GM12878 (cell line): ENCODE results near the gene SOD2. TPM values are rescaled to one million over a fixed set of nuclear protein-coding genes. Genes with fewer than 3 reads are reported as not detected.

ENCODE experiments used
- ATAC-seq: fragments of 200-7000 bp; cut with Tn5 transposase; 3 replicates; pipeline ENCODE4 v1.9.1; 2020; ENCODE audit warnings: mild to moderate bottlenecking, moderate library complexity
- BruUV-seq: library from RNA; stranded (reverse); fragments of 400-500 nt; replicated peaks from 2 replicates; lab custom pipeline; 2021; lab: Mats Ljungman, UMichigan
- CTCF ChIA-PET: fragments of 300-600 bp; sonication (Branson Sonifier 250); formaldehyde crosslinking; extraction: SDS; loops from one replicate; lab custom pipeline; 2021; ENCODE audit warnings: inconsistent platforms; lab: Yijun Ruan, JAX
- POLR2A ChIA-PET: fragments of 350-600 bp; formaldehyde crosslinking; extraction: SDS; loops from one replicate; lab custom pipeline; 2021; ENCODE audit warnings: inconsistent platforms; lab: Charles Lee
- RAD21 ChIA-PET: fragments of 300-600 bp; sonication (Branson Sonifier 250); formaldehyde crosslinking; loops from one replicate; lab custom pipeline; 2023; ENCODE audit warnings: antibody characterized with exemption; ENCODE audit not compliant: unreplicated experiment; lab: Charles Lee
- SMC1A ChIA-PET: fragments of 300-600 bp; sonication (Branson Sonifier 250); formaldehyde crosslinking; loops from one replicate; lab custom pipeline; 2023; ENCODE audit not compliant: unreplicated experiment, uncharacterized antibody; lab: Charles Lee
- DNase-seq: peaks from one replicate; pipeline ENCODE4 v3.0.0-alpha.2; 2011; ENCODE audit warnings: low read depth, low spot score
- FAIRE-seq: peaks from 3 replicates; lab custom pipeline; 2011; peaks lifted over from hg19 to GRCh38; lab: Jason Lieb, UNC
- H2AFZ ChIP-seq: 2 replicates; pipeline ENCODE4 v1.6.0; 2011; ENCODE audit warnings: low read depth, low read length, control low read depth; ENCODE audit not compliant: control insufficient read depth
- H3K27ac ChIP-seq: 2 replicates; pipeline ENCODE4 v1.5.1; 2011; ENCODE audit warnings: control low read depth; ENCODE audit not compliant: control insufficient read depth, insufficient read depth
- H3K27me3 ChIP-seq, 2 experiments: replicated peaks in 1 of 2; 2 replicates each; pipeline versions ENCODE4 v1.6.0 to v1.6.1; 2011; ENCODE audit warnings: low read length in 1 of 2; ENCODE audit not compliant: control insufficient read depth in 2 of 2, insufficient read depth in 2 of 2
- H3K36me3 ChIP-seq, 2 experiments: 2 replicates each; pipeline ENCODE4 v1.5.1; 2011; ENCODE audit warnings: low read length in 1 of 2; ENCODE audit not compliant: control insufficient read depth in 2 of 2, insufficient read depth in 2 of 2
- H3K4me1 ChIP-seq: 2 replicates; pipeline ENCODE4 v1.6.1; 2011; ENCODE audit warnings: mild to moderate bottlenecking, low read length, moderate library complexity, mixed read lengths; ENCODE audit not compliant: control insufficient read depth, insufficient read depth
- H3K4me2 ChIP-seq: 2 replicates; pipeline ENCODE4 v1.6.0; 2011; ENCODE audit warnings: control low read depth; ENCODE audit not compliant: control insufficient read depth, insufficient read depth
- H3K4me3 ChIP-seq: fragments of 200-600 bp; sonication (generic); 2 replicates; pipeline ENCODE4 v1.5.1; 2016
- H3K79me2 ChIP-seq: 2 replicates; pipeline ENCODE4 v1.6.0; 2011; ENCODE audit warnings: low read length; ENCODE audit not compliant: control insufficient read depth, insufficient read depth
- H3K9ac ChIP-seq: 2 replicates; pipeline ENCODE4 v1.8.0; 2011; ENCODE audit warnings: low read length, control low read depth, mixed read lengths; ENCODE audit not compliant: control insufficient read depth, insufficient read depth
- H3K9me3 ChIP-seq: replicated peaks from 3 replicates; pipeline ENCODE4 v1.5.1; 2011; ENCODE audit warnings: mild to moderate bottlenecking, low read length; ENCODE audit not compliant: control insufficient read depth, insufficient read depth
- H4K20me1 ChIP-seq: 2 replicates; pipeline ENCODE4 v1.6.0; 2011; ENCODE audit not compliant: control insufficient read depth, insufficient read depth
- BCLAF1 ChIP-seq: fragments of 450-650 bp; IDR thresholded peaks from 2 replicates; pipeline ENCODE4 v1.6.1; 2017; ENCODE audit warnings: antibody characterized with exemption, mild to moderate bottlenecking, moderate library complexity
- BHLHE40 ChIP-seq, 2 experiments: fragments of 450-650 bp in 1 of 2; IDR thresholded peaks; 2 replicates each; pipeline ENCODE4 v1.6.1; 2011 to 2017; ENCODE audit warnings: low read depth in 2 of 2, borderline replicate concordance in 1 of 2, improper control_type of control experiment in 1 of 2, low read length in 1 of 2, mild to moderate bottlenecking in 1 of 2
- BRCA1 ChIP-seq: IDR thresholded peaks from 2 replicates; pipeline ENCODE4 v1.6.1; 2011; ENCODE audit warnings: low read depth, low read length, improper control_type of control experiment
- FOXM1 ChIP-seq: IDR thresholded peaks from 2 replicates; pipeline ENCODE4 v1.6.1; 2012; ENCODE audit warnings: low read depth, mild to moderate bottlenecking, inconsistent platforms, low read length, moderate library complexity
- MEF2A ChIP-seq: IDR thresholded peaks from 2 replicates; pipeline ENCODE4 v1.6.1; 2011; ENCODE audit warnings: low read depth, mild to moderate bottlenecking, low read length, moderate library complexity; ENCODE audit not compliant: insufficient read depth
- NFIC ChIP-seq: IDR thresholded peaks from 2 replicates; pipeline ENCODE4 v1.6.1; 2012; ENCODE audit warnings: low read depth, mild to moderate bottlenecking, inconsistent platforms, low read length, moderate library complexity
- PAX5 ChIP-seq: IDR thresholded peaks from 2 replicates; pipeline ENCODE4 v1.6.1; 2011; ENCODE audit warnings: low read depth, low read length, borderline replicate concordance
- SIN3A ChIP-seq: IDR thresholded peaks from 2 replicates; pipeline ENCODE4 v1.6.1; 2012; ENCODE audit warnings: low read depth, low read length, improper control_type of control experiment
- SP1 ChIP-seq: IDR thresholded peaks from one replicate; pipeline ENCODE4 v1.6.1; 2011; ENCODE audit warnings: low read depth, low read length
- TAF1 ChIP-seq: IDR thresholded peaks from 2 replicates; pipeline ENCODE4 v1.6.1; 2011; ENCODE audit warnings: mild to moderate bottlenecking, low read depth, low read length, borderline replicate concordance
- TCF3 ChIP-seq: IDR thresholded peaks from 2 replicates; pipeline ENCODE4 v1.6.1; 2012; ENCODE audit warnings: low read depth, mild to moderate bottlenecking, low read length, borderline replicate concordance; ENCODE audit not compliant: insufficient read depth
- USF1 ChIP-seq: IDR thresholded peaks from 2 replicates; pipeline ENCODE4 v1.6.1; 2011; ENCODE audit warnings: borderline replicate concordance, low read depth, mild to moderate bottlenecking, moderate library complexity, mixed read lengths, low read length; ENCODE audit not compliant: insufficient read depth; ENCODE audit errors: extremely low read length
- ZBTB11 ChIP-seq: fragments of 450-650 bp; formaldehyde crosslinking; IDR thresholded peaks from 2 replicates; pipeline ENCODE4 v1.5.0; 2022; ENCODE audit warnings: mild to moderate bottlenecking, missing genetic modification characterization
- WGBS: methylation state at CpG from one replicate; pipeline ENCODE4 v1.1.6; 2016; ENCODE audit warnings: low lambda C conversion rate; ENCODE audit not compliant: insufficient replicate concordance, insufficient coverage; ENCODE audit errors: missing lambda C conversion rate; 5-methylcytosine and 5-hydroxymethylcytosine counted together
- in situ Hi-C: fragments of 300-500 bp; cut with MboI; formaldehyde crosslinking; loops from 9 replicates; pipeline ENCODE4 v1.14.3; 2018; ENCODE audit warnings: mixed read lengths
- intact Hi-C: fragments of 100-400 bp; cut with micrococcal nuclease; formaldehyde crosslinking; loops from one replicate; pipeline ENCODE4 v1.14.2; 2022; ENCODE audit not compliant: unreplicated experiment
- polyA plus RNA-seq, 11 experiments: library from polyadenylated mRNA; depleted of rRNA in 4 of 11; unstranded in 6 of 11; stranded (reverse) in 5 of 11; fragments of >200 nt; fragmentation: Nextera tagmentation in 4 of 11; fragmentation: Illumina TruSeq in 1 of 11; extraction: Ambion mirVana in 4 of 11; extraction: Trizol in 1 of 11; gene quantifications; 1 replicate in 1 of 11; 2 replicates in 10 of 11; pipeline versions ENCODE4 v1.2.1 to v1.2.3, GENCODE V29; 2011 to 2016; ENCODE audit warnings: inconsistent platforms in 2 of 11, missing spikeins in 2 of 11, low read depth in 1 of 11
- total RNA-seq, 4 experiments: library from RNA; depleted of rRNA in 3 of 4; stranded (reverse); fragments of >200 nt in 3 of 4; fragmentation: Illumina TruSeq in 1 of 4; extraction: Trizol in 1 of 4; gene quantifications; 2 replicates each; pipeline versions ENCODE4 v1.2.1 to v1.2.3, GENCODE V29; 2013 to 2021
- TF ChIP-seq, protein P1 (sequence below): fragments of 450-650 bp; IDR thresholded peaks from 2 replicates; pipeline ENCODE4 v1.6.1; 2017; ENCODE audit warnings: low read depth, mild to moderate bottlenecking, moderate library complexity

The SOD2 gene
- total and polyA plus RNA-seq, 10 of the 15 experiments (the other 5 are each of a cell fraction or from before 2014, with no cell fraction given) = 12.1 to 55.8 (median 39.1) TPM

DNA sequence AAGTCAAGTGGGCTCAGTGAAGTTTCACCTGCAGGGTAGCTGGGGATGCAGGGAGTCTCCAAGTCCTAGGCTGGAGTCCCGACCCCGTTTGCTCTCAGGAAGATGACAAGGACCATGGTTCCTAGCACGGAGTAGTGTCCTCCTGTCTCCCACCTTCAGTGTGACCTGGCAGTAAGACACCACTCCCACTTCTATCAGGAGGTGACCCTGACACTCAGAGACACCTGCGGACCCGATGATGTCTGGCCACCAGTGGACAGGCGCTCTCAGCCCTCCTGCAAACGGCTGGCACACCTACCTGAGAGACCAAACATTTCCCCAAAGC is 1.1 kb downstream of the SOD2 start:
- RAD21 ChIA-PET = interaction anchor here (0.8 to 3.2 kb wide), 11 partner anchors 29 to 276 kb away, joined by 3 to 13 read pairs (median 5); partner anchors contain the start of genes MRPL18, TCP1 and WTAP
- in situ Hi-C loops = no loop called here
- H2AFZ ChIP-seq = peak overlapping the region; percentile 16
- TF ChIP-seq SP1 (no peak), TAF1 (no peak), BCLAF1 (no peak), BHLHE40 (IDR thresholded peaks at IDR 0.05; ENCODE audit: borderline replicate concordance in 1 of 2, low read depth in 2 of 2, low read length in 1 of 2) (no peak), MEF2A (no peak), PAX5 (no peak), TCF3 (no peak), FOXM1 (no peak), NFIC (no peak), SIN3A (no peak), ZBTB11 (CRISPR knock-in tag) (no peak), BRCA1 (no peak), USF1 (no peak)
- TF ChIP-seq, protein P1, sequence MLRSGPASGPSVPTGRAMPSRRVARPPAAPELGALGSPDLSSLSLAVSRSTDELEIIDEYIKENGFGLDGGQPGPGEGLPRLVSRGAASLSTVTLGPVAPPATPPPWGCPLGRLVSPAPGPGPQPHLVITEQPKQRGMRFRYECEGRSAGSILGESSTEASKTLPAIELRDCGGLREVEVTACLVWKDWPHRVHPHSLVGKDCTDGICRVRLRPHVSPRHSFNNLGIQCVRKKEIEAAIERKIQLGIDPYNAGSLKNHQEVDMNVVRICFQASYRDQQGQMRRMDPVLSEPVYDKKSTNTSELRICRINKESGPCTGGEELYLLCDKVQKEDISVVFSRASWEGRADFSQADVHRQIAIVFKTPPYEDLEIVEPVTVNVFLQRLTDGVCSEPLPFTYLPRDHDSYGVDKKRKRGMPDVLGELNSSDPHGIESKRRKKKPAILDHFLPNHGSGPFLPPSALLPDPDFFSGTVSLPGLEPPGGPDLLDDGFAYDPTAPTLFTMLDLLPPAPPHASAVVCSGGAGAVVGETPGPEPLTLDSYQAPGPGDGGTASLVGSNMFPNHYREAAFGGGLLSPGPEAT = no peak

More for the DNA sequence above, 1.1 kb downstream of the SOD2 start:
- Histone ChIP-seq H3K9me3 (no peaks in the 10 kb centered on the region), H3K36me3 (peaks cover 0 to 5% of the 10 kb centered on the region in 2 experiments; a peak in 1 of 4 replicates), H3K4me2 (peak overlapping the region; percentile 82), H3K4me1 (peaks cover 10% of the 10 kb centered on the region), H3K9ac (peak overlapping the region; percentile 61), H3K27ac (peak overlapping the region; percentile 88; the same call in 1 of the 2 replicates), H3K4me3 (peak overlapping the region; percentile 66), H3K27me3 (no peaks in the 10 kb centered on the region), H4K20me1 (no peaks in the 10 kb centered on the region), H3K79me2 (peaks cover 23% of the 10 kb centered on the region)
- DNase-seq (no peak), FAIRE-seq (no peak), ATAC-seq (peak; percentile 5)
- WGBS = under 1% methylated on average over 7 of the region's 7 CpGs
- intact Hi-C loops = loop anchor here (1.0 to 10.0 kb wide), 6 partner anchors 35 to 413 kb away; partner anchors contain the start of genes ACAT2, TCP1 and WTAP
- SMC1A ChIA-PET = interaction anchor here (0.6 to 3.4 kb wide), 21 partner anchors 10 to 842 kb away, joined by 3 to 18 read pairs (median 5); partner anchors contain the start of genes ACAT2, TCP1 and WTAP
- POLR2A ChIA-PET = interaction anchor here (0.5 to 3.3 kb wide), 5 partner anchors 33 to 98 kb away, joined by 3 to 16 read pairs (median 5); partner anchors contain the start of genes MRPL18 and WTAP
- CTCF ChIA-PET = interaction anchor here (0.7 to 5.8 kb wide), 28 partner anchors 10 to 276 kb away, joined by 3 to 46 read pairs (median 4); partner anchors contain the start of genes ACAT2, MRPL18, TCP1 and WTAP
- BruUV-seq = no TSS peak
